HCT116 (cell line): ENCODE data around the gene CSF1R. TPM values are rescaled to one million over a fixed set of nuclear protein-coding genes. Genes with fewer than 3 reads are reported as not detected.

Experiments used
- ATAC-seq: fragments of 200-7000 bp; cut with Tn5 transposase; 2 replicates; pipeline ENCODE4 v1.9.1; 2020; ENCODE audit warnings: mild to moderate bottlenecking, moderate library complexity
- BruUV-seq: library from RNA; stranded (reverse); fragments of 400-500 nt; replicated peaks from 2 replicates; lab custom pipeline; 2021; lab: Mats Ljungman, UMichigan
- CTCF ChIA-PET: fragments of 300-600 bp; sonication (Branson Sonifier 250); formaldehyde crosslinking; loops from one replicate; lab custom pipeline; 2021; ENCODE audit warnings: antibody characterized with exemption; lab: Charles Lee
- POLR2A ChIA-PET: fragments of 300-600, 350-600 bp; sonication (Branson Sonifier 250); formaldehyde crosslinking; loops from one replicate; lab custom pipeline; 2021; ENCODE audit warnings: antibody characterized with exemption; lab: Charles Lee
- RAD21 ChIA-PET, 2 experiments: fragments of 300-600 bp; sonication (Branson Sonifier 250); formaldehyde crosslinking; loops; one replicate each; lab custom pipeline; 2023; ENCODE audit warnings: low total read pairs in 2 of 2; ENCODE audit not compliant: uncharacterized antibody in 2 of 2, unreplicated experiment in 2 of 2, low non-redundant PET in 1 of 2; lab: Charles Lee
- DNase-seq: peaks from one replicate; pipeline ENCODE4 v3.0.0-alpha.2; 2010; ENCODE audit warnings: low read depth, low spot score
- H2AFZ ChIP-seq: fragments of 200-600 bp; shearing (Covaris generic), sonication (generic); 2 replicates; pipeline ENCODE4 v1.6.1; 2017; ENCODE audit warnings: low read depth, mixed run types, mixed read lengths, antibody characterized with exemption, low read length; ENCODE audit not compliant: poor library complexity, severe bottlenecking
- H3K27ac ChIP-seq: 2 replicates; pipeline ENCODE4 v1.5.1; 2012; ENCODE audit warnings: low read depth, low read length
- H3K27me3 ChIP-seq: fragments of 200-600 bp; sonication (generic); 2 replicates; pipeline ENCODE4 v1.6.1; 2016; ENCODE audit warnings: mixed run types, low read length, mixed read lengths; ENCODE audit not compliant: insufficient read depth
- H3K36me3 ChIP-seq, 2 experiments: fragments of 200-500 bp in 1 of 2; fragments of 200-600 bp in 1 of 2; sonication (Bioruptor generic) in 1 of 2; sonication (generic) in 1 of 2; 2 replicates each; pipeline versions ENCODE4 v1.5.1 to v1.6.1; 2014 to 2016; ENCODE audit warnings: low read length in 2 of 2, inconsistent platforms in 1 of 2, mixed read lengths in 1 of 2, mixed run types in 1 of 2; ENCODE audit not compliant: insufficient read depth in 2 of 2, control insufficient read depth in 1 of 2
- H3K4me1 ChIP-seq, 2 experiments: fragments of 200-600 bp in 1 of 2; sonication (generic) in 1 of 2; 2 replicates each; pipeline versions ENCODE4 v1.5.1 to v1.6.1; 2012 to 2017; ENCODE audit warnings: low read length in 2 of 2, inconsistent platforms in 1 of 2, mild to moderate bottlenecking in 1 of 2, mixed read lengths in 1 of 2, mixed run types in 1 of 2, moderate library complexity in 1 of 2; ENCODE audit not compliant: insufficient read depth in 2 of 2, control insufficient read depth in 1 of 2
- H3K4me2 ChIP-seq: fragments of 200-600 bp; sonication (generic); 2 replicates; pipeline ENCODE4 v1.6.1; 2017; ENCODE audit warnings: mixed run types, low read length, mixed read lengths
- H3K4me3 ChIP-seq, 2 experiments: fragments of 200-600 bp in 1 of 2; sonication (generic) in 1 of 2; replicated peaks in 1 of 2; 2 replicates each; pipeline ENCODE4 v1.5.1; 2011 to 2016; ENCODE audit warnings: low read length in 2 of 2, control low read depth in 1 of 2, low read depth in 1 of 2, mild to moderate bottlenecking in 1 of 2, mixed read lengths in 1 of 2, mixed run types in 1 of 2
- H3K79me2 ChIP-seq: fragments of 200-600 bp; sonication (generic); 2 replicates; pipeline ENCODE4 v1.6.1; 2017; ENCODE audit warnings: mild to moderate bottlenecking, mixed run types, low read length, moderate library complexity, mixed read lengths; ENCODE audit not compliant: insufficient read depth
- H3K9ac ChIP-seq: fragments of 200-600 bp; sonication (generic); 2 replicates; pipeline ENCODE4 v1.6.1; 2016; ENCODE audit warnings: low read length, mixed read lengths
- H3K9me2 ChIP-seq: fragments of 200-600 bp; sonication (generic), shearing (Covaris generic); 2 replicates; pipeline ENCODE4 v1.6.1; 2017; ENCODE audit warnings: mixed run types, mild to moderate bottlenecking, moderate library complexity; ENCODE audit not compliant: insufficient read depth
- H3K9me3 ChIP-seq, 2 experiments: fragments of 200-500 bp in 1 of 2; fragments of 200-600 bp in 1 of 2; sonication (Bioruptor generic) in 1 of 2; sonication (generic) in 1 of 2; 2 replicates each; pipeline ENCODE4 v1.6.1; 2014 to 2017; ENCODE audit warnings: low read length in 2 of 2, mixed read lengths in 2 of 2, inconsistent platforms in 1 of 2, low read depth in 1 of 2, mild to moderate bottlenecking in 1 of 2, mixed run types in 1 of 2, moderate library complexity in 1 of 2; ENCODE audit not compliant: control insufficient read depth in 1 of 2, insufficient read depth in 1 of 2
- H4K20me1 ChIP-seq: fragments of 200-600 bp; sonication (generic), shearing (Covaris generic); 2 replicates; pipeline ENCODE4 v1.6.1; 2017; ENCODE audit warnings: mixed run types, mild to moderate bottlenecking, moderate library complexity; ENCODE audit not compliant: insufficient read depth
- CBX3 ChIP-seq: IDR thresholded peaks from 2 replicates; pipeline ENCODE4 v1.6.1; 2012; ENCODE audit warnings: low read depth
- CEBPB ChIP-seq: IDR thresholded peaks from 2 replicates; pipeline ENCODE4 v1.6.1; 2012; ENCODE audit warnings: low read depth
- ELF1 ChIP-seq: IDR thresholded peaks from 2 replicates; pipeline ENCODE4 v1.6.1; 2012; ENCODE audit warnings: low read depth, borderline replicate concordance
- EZH2phosphoT487 ChIP-seq: fragments of 200-600 bp; IDR thresholded peaks from 2 replicates; pipeline ENCODE4 v1.6.1; 2018; ENCODE audit warnings: antibody characterized with exemption, borderline replicate concordance
- FOSL1 ChIP-seq: IDR thresholded peaks from 2 replicates; pipeline ENCODE4 v1.6.1; 2012; ENCODE audit warnings: low read depth
- JUND ChIP-seq: IDR thresholded peaks from 2 replicates; pipeline ENCODE4 v1.6.1; 2012
- MAX ChIP-seq: IDR thresholded peaks from 2 replicates; pipeline ENCODE4 v1.6.1; 2012
- POLR2A ChIP-seq: IDR thresholded peaks from 2 replicates; pipeline ENCODE4 v1.7.0; 2011; ENCODE audit warnings: borderline replicate concordance; ENCODE audit not compliant: insufficient read depth, insufficient read length; ENCODE audit errors: extremely low read depth
- POLR2AphosphoS5 ChIP-seq: IDR thresholded peaks from 2 replicates; pipeline ENCODE4 v1.6.1; 2011; ENCODE audit warnings: mild to moderate bottlenecking, low read depth, low read length, moderate library complexity
- RAD21 ChIP-seq: IDR thresholded peaks from 2 replicates; pipeline ENCODE4 v1.6.1; 2012; ENCODE audit warnings: low read depth, mild to moderate bottlenecking
- REST ChIP-seq: IDR thresholded peaks from 2 replicates; pipeline ENCODE4 v1.6.1; 2012; ENCODE audit warnings: low read depth
- SIN3A ChIP-seq: IDR thresholded peaks from 2 replicates; pipeline ENCODE4 v1.6.1; 2012; ENCODE audit warnings: low read depth
- SP1 ChIP-seq: IDR thresholded peaks from 2 replicates; pipeline ENCODE4 v1.6.1; 2012; ENCODE audit warnings: low read depth
- SRF ChIP-seq: IDR thresholded peaks from 2 replicates; pipeline ENCODE4 v1.6.1; 2012; ENCODE audit warnings: low read depth
- TCF7L2 ChIP-seq: IDR thresholded peaks from 2 replicates; pipeline ENCODE4 v1.7.0; 2011; ENCODE audit warnings: borderline replicate concordance, inconsistent platforms; ENCODE audit not compliant: insufficient read depth, insufficient read length; ENCODE audit errors: extremely low read depth
- YY1 ChIP-seq: IDR thresholded peaks from 2 replicates; pipeline ENCODE4 v1.6.1; 2011; ENCODE audit warnings: low read length, low read depth, moderate library complexity, mild to moderate bottlenecking; ENCODE audit not compliant: insufficient replicate concordance; ENCODE audit errors: extremely low read depth
- intact Hi-C: fragments of 100-400 bp; cut with micrococcal nuclease; formaldehyde crosslinking; loops from 2 replicates; pipeline ENCODE4 v1.10.0; 2022
- total RNA-seq: library from RNA; stranded (reverse); gene quantifications from one replicate; pipeline ENCODE4 v1.2.1, GENCODE V29; 2021; ENCODE audit not compliant: unreplicated experiment
- TF ChIP-seq, protein P1 (sequence below), 3 experiments: fragments of 200-600 bp in 1 of 3; sonication (generic) in 1 of 3; IDR thresholded peaks in 2 of 3; conservative IDR thresholded peaks in 1 of 3; 2 replicates each; pipeline ENCODE4 v1.5.1; 2012 to 2017; ENCODE audit warnings: low read depth in 2 of 3, low read length in 2 of 3, antibody characterized with exemption in 1 of 3, borderline replicate concordance in 1 of 3, control low read depth in 1 of 3, mild to moderate bottlenecking in 1 of 3, mixed read lengths in 1 of 3, mixed run types in 1 of 3, moderate library complexity in 1 of 3; ENCODE audit not compliant: insufficient read depth in 1 of 3

CSF1R gene
- total RNA-seq, 1 experiment from 2014 or later = 0.17 TPM

DNA sequence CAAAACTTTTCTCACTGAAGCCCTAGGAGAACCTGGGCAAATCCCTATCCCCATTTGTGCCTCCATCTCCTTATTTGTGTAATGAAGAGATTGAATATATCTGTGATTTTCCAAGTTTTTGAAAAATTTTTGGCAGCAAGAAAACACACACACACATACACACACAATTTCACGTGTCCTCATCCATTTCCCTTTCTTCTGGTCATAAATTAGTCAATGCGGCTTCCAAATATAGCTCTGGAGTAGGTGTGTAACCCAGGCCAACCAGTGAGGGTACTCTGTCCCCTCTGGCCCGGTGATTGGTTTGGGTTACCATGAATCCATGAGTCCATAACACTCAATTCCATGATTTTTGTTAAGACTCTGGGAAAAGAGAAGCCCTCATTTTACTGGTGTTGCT lies 12.7 kb downstream of the CSF1R start:
- Histone ChIP-seq H3K9ac (no peak overlapping the region), H3K4me2 (no peak overlapping the region), H3K27ac (no peak overlapping the region), H3K9me2 (no peaks in the 10 kb centered on the region), H3K36me3 (no peaks in the 10 kb centered on the region), H3K9me3 (no peaks in the 10 kb centered on the region), H3K79me2 (no peaks in the 10 kb centered on the region), H3K27me3 (no peaks in the 10 kb centered on the region), H4K20me1 (no peaks in the 10 kb centered on the region)
- intact Hi-C loops = no loop called here
- no peak for ATAC-seq
- ChIA-PET RAD21 (no interaction called here), POLR2A (no interaction called here), CTCF (no interaction called here)
- no TSS peak for BruUV-seq
- DNase-seq = no peak
- no peak for TF ChIP-seq SP1
- TF ChIP-seq CEBPB = no peak
- TF ChIP-seq SRF = no peak
- no peak for TF ChIP-seq EZH2phosphoT487
- TF ChIP-seq SIN3A = no peak
- no peak for TF ChIP-seq POLR2A
- TF ChIP-seq, all 23 proteins: peak for 0
- H3K4me3 ChIP-seq = no peak overlapping the region
- peaks cover 0 to under 1% of the 10 kb centered on the region in 2 experiments; a peak in 1 of 4 replicates for H3K4me1 ChIP-seq
- no peak overlapping the region for H2AFZ ChIP-seq

- intact Hi-C loops = no loop called here
- no peak for ATAC-seq
- TF ChIP-seq FOSL1 (no peak), YY1 (no peak), CBX3 (no peak), REST (no peak), JUND (no peak), MAX (no peak), CEBPB (no peak), SRF (no peak), POLR2AphosphoS5 (no peak), RAD21 (no peak), TCF7L2 (no peak), ELF1 (no peak)
- TF ChIP-seq, protein P1, sequence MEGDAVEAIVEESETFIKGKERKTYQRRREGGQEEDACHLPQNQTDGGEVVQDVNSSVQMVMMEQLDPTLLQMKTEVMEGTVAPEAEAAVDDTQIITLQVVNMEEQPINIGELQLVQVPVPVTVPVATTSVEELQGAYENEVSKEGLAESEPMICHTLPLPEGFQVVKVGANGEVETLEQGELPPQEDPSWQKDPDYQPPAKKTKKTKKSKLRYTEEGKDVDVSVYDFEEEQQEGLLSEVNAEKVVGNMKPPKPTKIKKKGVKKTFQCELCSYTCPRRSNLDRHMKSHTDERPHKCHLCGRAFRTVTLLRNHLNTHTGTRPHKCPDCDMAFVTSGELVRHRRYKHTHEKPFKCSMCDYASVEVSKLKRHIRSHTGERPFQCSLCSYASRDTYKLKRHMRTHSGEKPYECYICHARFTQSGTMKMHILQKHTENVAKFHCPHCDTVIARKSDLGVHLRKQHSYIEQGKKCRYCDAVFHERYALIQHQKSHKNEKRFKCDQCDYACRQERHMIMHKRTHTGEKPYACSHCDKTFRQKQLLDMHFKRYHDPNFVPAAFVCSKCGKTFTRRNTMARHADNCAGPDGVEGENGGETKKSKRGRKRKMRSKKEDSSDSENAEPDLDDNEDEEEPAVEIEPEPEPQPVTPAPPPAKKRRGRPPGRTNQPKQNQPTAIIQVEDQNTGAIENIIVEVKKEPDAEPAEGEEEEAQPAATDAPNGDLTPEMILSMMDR (IDR thresholded peaks at IDR 0.05 in 2 of 3, conservative IDR thresholded peaks at IDR 0.05 in 1 of 3; ENCODE audit: borderline replicate concordance in 1 of 3, insufficient read depth in 1 of 3, low read depth in 2 of 3, low read length in 2 of 3) = no peak
Measured at GRCh38 chr5:150073086-150073625, 13.2 kb downstream of the CSF1R start.

More at GRCh38 chr5:150073086-150073625, 13.2 kb downstream of the CSF1R start:
- ChIA-PET POLR2A (no interaction called here), RAD21 (no interaction called here), CTCF (no interaction called here)
- no peak overlapping the region for H3K27ac ChIP-seq
- H3K4me3 ChIP-seq = no peak overlapping the region
- H3K79me2 ChIP-seq = no peaks in the 10 kb centered on the region
- H3K9me2 ChIP-seq = no peaks in the 10 kb centered on the region
- H3K9ac ChIP-seq = no peak overlapping the region
- no TSS peak for BruUV-seq
- no peak for DNase-seq
- no peaks in the 10 kb centered on the region for H3K27me3 ChIP-seq
- H3K9me3 ChIP-seq = no peaks in the 10 kb centered on the region
- H3K4me1 ChIP-seq = peaks cover 0 to 3% of the 10 kb centered on the region in 2 experiments; a peak in 1 of 4 replicates
- H4K20me1 ChIP-seq = no peaks in the 10 kb centered on the region
- no peak overlapping the region for H3K4me2 ChIP-seq
- H3K36me3 ChIP-seq = no peaks in the 10 kb centered on the region
- H2AFZ ChIP-seq = no peak overlapping the region
